ENCODE results near the gene B3GNT5. TPM values are rescaled to one million over a fixed set of nuclear protein-coding genes. Genes with fewer than 3 reads are reported as not detected.

Gene B3GNT5
- polyA plus RNA-seq, 3 donors = 14.1 to 17.7 (median 14.2) TPM

GRCh38 chr3:183255348-183255730, 2.3 kb downstream of the B3GNT5 start:
- intact Hi-C loops (cut with micrococcal nuclease) = loop anchor here (2.0 to 10.0 kb wide), 4 partner anchors 42 to 129 kb away; no protein-coding TSS in a partner anchor
- TF ChIP-seq, protein P1, sequence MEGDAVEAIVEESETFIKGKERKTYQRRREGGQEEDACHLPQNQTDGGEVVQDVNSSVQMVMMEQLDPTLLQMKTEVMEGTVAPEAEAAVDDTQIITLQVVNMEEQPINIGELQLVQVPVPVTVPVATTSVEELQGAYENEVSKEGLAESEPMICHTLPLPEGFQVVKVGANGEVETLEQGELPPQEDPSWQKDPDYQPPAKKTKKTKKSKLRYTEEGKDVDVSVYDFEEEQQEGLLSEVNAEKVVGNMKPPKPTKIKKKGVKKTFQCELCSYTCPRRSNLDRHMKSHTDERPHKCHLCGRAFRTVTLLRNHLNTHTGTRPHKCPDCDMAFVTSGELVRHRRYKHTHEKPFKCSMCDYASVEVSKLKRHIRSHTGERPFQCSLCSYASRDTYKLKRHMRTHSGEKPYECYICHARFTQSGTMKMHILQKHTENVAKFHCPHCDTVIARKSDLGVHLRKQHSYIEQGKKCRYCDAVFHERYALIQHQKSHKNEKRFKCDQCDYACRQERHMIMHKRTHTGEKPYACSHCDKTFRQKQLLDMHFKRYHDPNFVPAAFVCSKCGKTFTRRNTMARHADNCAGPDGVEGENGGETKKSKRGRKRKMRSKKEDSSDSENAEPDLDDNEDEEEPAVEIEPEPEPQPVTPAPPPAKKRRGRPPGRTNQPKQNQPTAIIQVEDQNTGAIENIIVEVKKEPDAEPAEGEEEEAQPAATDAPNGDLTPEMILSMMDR (IDR thresholded peaks at IDR 0.05) = no peak
- H3K9ac ChIP-seq (ENCODE audit: insufficient read depth, low read length, poor library complexity, severe bottlenecking) = no peak overlapping the region

GRCh38 chr3:183259087-183259486, 6.0 kb downstream of the B3GNT5 start:
- Histone ChIP-seq H3K9ac (ENCODE audit: insufficient read depth, low read length, poor library complexity, severe bottlenecking) (peak overlapping the region; percentile 23), H2AFZ (ENCODE audit: insufficient read depth, low read depth, low read length, poor library complexity, severe bottlenecking) (no peak overlapping the region), H3K4me3 (replicated peaks in 1 of 3; ENCODE audit: low read depth in 2 of 3, low read length in 3 of 3) (peak overlapping the region in 1 of 3 experiments; percentile 60), H3K4me2 (replicated peaks; ENCODE audit: extremely low read depth, low read length, poor library complexity, severe bottlenecking) (peak overlapping the region; percentile 73), H3K27me3 (ENCODE audit: control insufficient read depth in 2 of 2, insufficient read depth in 2 of 2, low read length in 2 of 2) (no peaks in the 10 kb centered on the region), H4K20me1 (ENCODE audit: insufficient read depth, low read length) (no peaks in the 10 kb centered on the region), H3K79me2 (ENCODE audit: insufficient read depth, low read length) (peaks cover 84% of the 10 kb centered on the region), H3K9me3 (replicated peaks in 1 of 2; ENCODE audit: control insufficient read depth in 1 of 2, insufficient read depth in 1 of 2, low read length in 2 of 2) (no peaks in the 10 kb centered on the region), H3K36me3 (replicated peaks in 1 of 2; ENCODE audit: control insufficient read depth in 1 of 2, insufficient read depth in 2 of 2, low read length in 2 of 2) (no peaks in the 10 kb centered on the region), H3K27ac (ENCODE audit: low read depth in 1 of 2, low read length in 2 of 2) (peak overlapping the region; percentile 88 to 93), H3K4me1 (ENCODE audit: control insufficient read depth in 1 of 2, insufficient read depth in 2 of 2, low read length in 2 of 2) (peaks cover 44 to 67% of the 10 kb centered on the region in 2 donors)
- whole genome bisulfite sequencing (ENCODE audit: insufficient coverage) = 60% methylated on average over 1 of the region's 3 CpGs
- Mint-ChIP-seq H3K4me3 (no peak overlapping the region), H3K9me3 (peaks cover 0 to 2% (median 0%) of the 10 kb centered on the region in 7 donors), H3K36me3 (peaks cover 5 to 15% of the 10 kb centered on the region in 2 donors), H3K27ac (peak overlapping the region; percentile 92 to 97 (median 95)), H3K4me1 (peaks cover 66% of the 10 kb centered on the region), H3K27me3 (ENCODE audit: low read depth in 3 of 3) (no peaks in the 10 kb centered on the region)
- intact Hi-C loops (cut with micrococcal nuclease) = loop anchor here (5.0 to 10.0 kb wide), 3 partner anchors 38 to 126 kb away; no protein-coding TSS in a partner anchor
- TF ChIP-seq, protein P1 (IDR thresholded peaks at IDR 0.05) = no peak
- no peak for DNase-seq

More at GRCh38 chr3:183255348-183255730, 2.3 kb downstream of the B3GNT5 start:
- H3K4me1 ChIP-seq (ENCODE audit: control insufficient read depth in 1 of 2, insufficient read depth in 2 of 2, low read length in 2 of 2) = peaks cover 38 to 48% of the 10 kb centered on the region in 2 donors
- H2AFZ ChIP-seq (ENCODE audit: insufficient read depth, low read depth, low read length, poor library complexity, severe bottlenecking) = no peak overlapping the region
- no peaks in the 10 kb centered on the region for H3K27me3 ChIP-seq (ENCODE audit: control insufficient read depth in 2 of 2, insufficient read depth in 2 of 2, low read length in 2 of 2)
- H3K27me3 Mint-ChIP-seq (ENCODE audit: low read depth in 3 of 3) = peaks cover 0 to 3% (median 1%) of the 10 kb centered on the region in 3 donors
- DNase-seq = peak in 2 of 3 donors; percentile 23 to 29
- H3K36me3 Mint-ChIP-seq = peaks cover 5 to 17% of the 10 kb centered on the region in 2 donors
- WGBS (ENCODE audit: insufficient coverage) = 63% methylated on average over 2 of the region's 4 CpGs
- peak overlapping the region in 4 of 7 donors; percentile 47 to 92 (median 82) for H3K27ac Mint-ChIP-seq
- H4K20me1 ChIP-seq (ENCODE audit: insufficient read depth, low read length) = no peaks in the 10 kb centered on the region
- H3K27ac ChIP-seq (ENCODE audit: low read depth in 1 of 2, low read length in 2 of 2) = no peak overlapping the region
- peak overlapping the region; percentile 78 for H3K4me2 ChIP-seq (replicated peaks; ENCODE audit: extremely low read depth, low read length, poor library complexity, severe bottlenecking)
- peaks cover 57% of the 10 kb centered on the region for H3K4me1 Mint-ChIP-seq
- no peaks in the 10 kb centered on the region for H3K36me3 ChIP-seq (replicated peaks in 1 of 2; ENCODE audit: control insufficient read depth in 1 of 2, insufficient read depth in 2 of 2, low read length in 2 of 2)
- H3K4me3 ChIP-seq (replicated peaks in 1 of 3; ENCODE audit: low read depth in 2 of 3, low read length in 3 of 3) = peak overlapping the region in 2 of 3 experiments; percentile 68 to 91
- H3K4me3 Mint-ChIP-seq = peak overlapping the region; percentile 89 to 90
- no peaks in the 10 kb centered on the region for H3K9me3 ChIP-seq (replicated peaks in 1 of 2; ENCODE audit: control insufficient read depth in 1 of 2, insufficient read depth in 1 of 2, low read length in 2 of 2)
- peaks cover 65% of the 10 kb centered on the region for H3K79me2 ChIP-seq (ENCODE audit: insufficient read depth, low read length)
- peaks cover 0 to 2% (median 0%) of the 10 kb centered on the region in 7 donors for H3K9me3 Mint-ChIP-seq

Measured in CD14-positive monocyte (primary cell).